ENCODE results near the gene GGNBP2. TPM values are rescaled to one million over a fixed set of nuclear protein-coding genes. Genes with fewer than 3 reads are reported as not detected.
A peak's percentile ranks its signal among the peaks of the same experiment; 100 is the strongest.

The GGNBP2 gene
- total RNA-seq, 1 experiment from 2014 or later, result 83.3 TPM

- DNase-seq (ENCODE audit: low spot score), result no peak
Observed at GRCh38 chr17:36514856-36515255, 29.9 kb upstream of the GGNBP2 start.

DNA sequence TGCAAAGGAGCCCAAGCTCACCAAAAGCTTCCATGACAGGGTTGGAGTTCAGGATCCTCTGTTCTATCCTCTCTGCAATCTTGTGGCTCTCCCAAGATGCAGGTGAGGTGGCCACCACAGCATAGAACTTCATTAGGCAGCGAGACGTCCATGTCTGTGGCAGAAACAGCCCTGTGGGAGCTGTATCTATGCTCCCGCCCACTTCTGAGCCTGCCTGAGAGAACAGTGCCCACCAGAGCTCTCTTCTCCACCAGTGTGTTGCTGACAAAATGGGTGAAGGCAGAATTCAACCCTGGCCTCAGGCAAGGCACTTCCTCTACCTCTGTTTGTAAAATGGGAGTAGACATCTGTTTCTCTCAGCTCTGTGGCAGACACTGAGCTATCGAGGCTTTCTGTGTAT, 28.9 kb upstream of the GGNBP2 start:
- DNase-seq (ENCODE audit: low spot score), result no peak

DNA sequence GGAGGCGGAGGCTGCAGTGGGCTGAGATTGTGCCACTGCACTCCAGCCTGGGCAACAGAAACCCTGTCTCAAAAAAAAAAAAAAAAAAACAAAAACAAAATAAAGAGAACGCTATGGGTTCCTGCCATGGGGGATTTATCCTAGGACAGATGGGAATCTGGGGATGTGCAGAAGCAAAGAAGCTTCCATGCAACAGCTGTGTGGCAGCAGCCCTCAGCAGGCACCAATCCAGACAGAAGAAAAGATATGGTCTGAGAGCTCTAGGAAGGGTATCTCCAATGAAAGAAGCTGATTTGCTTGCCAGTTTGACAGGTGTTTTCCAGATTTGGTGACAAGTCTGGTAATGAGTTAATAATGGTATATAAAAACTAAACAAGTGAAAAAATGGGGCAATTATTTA, 21.6 kb upstream of the GGNBP2 start:
- no peak for DNase-seq (ENCODE audit: low spot score)

GRCh38 chr17:36524428-36524876, 20.3 kb upstream of the GGNBP2 start:
- DNase-seq (ENCODE audit: low spot score), result peak; percentile 46

GRCh38 chr17:36525113-36525512, 19.6 kb upstream of the GGNBP2 start:
- DNase-seq (ENCODE audit: low spot score), result no peak

- no peak for DNase-seq (ENCODE audit: low spot score)
Observed at GRCh38 chr17:36525888-36526287, 18.8 kb upstream of the GGNBP2 start.

DNA sequence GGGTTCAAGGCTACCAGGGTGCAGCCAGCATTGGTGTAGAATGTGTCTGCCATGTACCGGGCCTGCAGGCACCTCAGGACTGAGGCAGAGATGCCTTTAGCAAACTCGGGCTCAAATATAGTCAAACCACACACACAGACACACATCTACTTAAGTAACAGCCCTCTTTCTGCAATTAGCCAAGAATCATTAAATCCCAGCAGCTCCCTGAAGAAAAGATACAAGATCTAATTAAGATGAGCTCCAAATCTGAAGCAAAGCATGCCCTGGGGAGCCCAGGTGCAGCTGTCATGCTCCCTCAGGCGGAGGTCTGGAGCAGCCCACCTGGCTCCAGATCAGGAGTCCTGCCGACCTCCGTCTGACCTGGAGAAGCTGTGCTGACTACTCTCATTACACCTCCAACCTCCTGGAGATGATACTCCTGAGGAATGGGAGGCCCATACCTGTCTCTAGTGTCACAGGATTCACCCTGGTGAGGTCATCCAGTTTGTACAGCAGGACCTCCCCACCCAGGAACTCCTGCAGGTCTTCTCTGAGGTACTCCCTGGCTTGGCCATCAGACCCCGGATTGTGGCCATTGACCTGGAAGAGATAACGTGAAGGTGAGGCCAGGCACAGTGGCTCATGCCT, 17.0 kb upstream of the GGNBP2 start:
- no peak for DNase-seq (ENCODE audit: low spot score)

DNA sequence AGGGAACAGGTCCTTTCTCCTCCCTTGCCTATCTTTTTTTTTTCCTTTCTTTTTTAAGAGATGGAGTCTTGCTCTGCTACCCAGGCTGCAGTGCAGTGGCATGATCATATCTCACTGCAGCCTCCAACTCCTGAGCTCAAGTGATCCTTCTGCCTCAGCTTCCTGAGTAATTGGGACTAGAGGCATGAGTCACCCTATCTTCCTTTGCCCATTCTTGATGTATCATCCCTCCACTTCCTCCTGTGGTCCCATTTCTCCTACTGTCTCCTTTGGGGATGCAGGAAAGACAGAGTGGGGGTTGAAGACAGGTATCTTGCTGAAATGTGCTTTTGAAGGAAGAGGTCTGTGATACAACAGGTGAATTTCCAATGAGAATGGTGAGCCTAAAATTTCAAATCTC, 15.6 kb upstream of the GGNBP2 start:
- DNase-seq (ENCODE audit: low spot score), result peak; percentile 80

- DNase-seq (ENCODE audit: low spot score), result no peak
Observed at GRCh38 chr17:36532435-36532975, 12.2 kb upstream of the GGNBP2 start.

GRCh38 chr17:36533935-36534839, 10.5 kb upstream of the GGNBP2 start:
- DNase-seq (ENCODE audit: low spot score), result peak; percentile 69

GRCh38 chr17:36534840-36535668, 9.7 kb upstream of the GGNBP2 start, which contains the start of the genes MYO19 and PIGW:
MYO19 (minus strand) TSS chr17:36534868; CDS start chr17:36532538, 2,330 bp downstream.
PIGW (plus strand) TSS chr17:36534987; CDS start chr17:36537102, 2,115 bp downstream.
- DNase-seq (ENCODE audit: low spot score), result peak; percentile 89

DNA sequence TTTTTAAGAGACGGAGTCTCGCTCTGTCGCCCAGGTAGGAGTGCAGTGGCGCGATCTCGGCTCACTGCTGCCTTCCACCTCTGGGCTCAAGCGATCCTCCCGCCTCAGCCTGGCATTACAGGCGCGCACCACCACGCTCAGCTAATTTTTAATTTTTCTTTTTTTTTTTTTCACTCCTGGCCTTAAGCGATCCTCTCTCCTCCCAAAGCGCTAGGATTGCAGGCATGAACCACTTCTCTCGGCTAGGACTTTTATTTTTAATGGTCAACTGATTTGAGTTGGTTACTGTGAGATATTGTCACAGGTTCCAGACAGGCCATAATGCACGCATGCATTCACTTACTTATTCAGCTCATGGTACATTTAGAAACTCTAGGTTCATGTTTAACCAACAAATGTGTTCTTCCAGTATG, 9.0 kb upstream of the GGNBP2 start:
- no peak for DNase-seq (ENCODE audit: low spot score)

- no peak for DNase-seq (ENCODE audit: low spot score)
Observed at GRCh38 chr17:36540696-36541095, 4.0 kb upstream of the GGNBP2 start.

- no peak for DNase-seq (ENCODE audit: low spot score)
Observed at GRCh38 chr17:36542755-36543154, 2.0 kb upstream of the GGNBP2 start.

DNA sequence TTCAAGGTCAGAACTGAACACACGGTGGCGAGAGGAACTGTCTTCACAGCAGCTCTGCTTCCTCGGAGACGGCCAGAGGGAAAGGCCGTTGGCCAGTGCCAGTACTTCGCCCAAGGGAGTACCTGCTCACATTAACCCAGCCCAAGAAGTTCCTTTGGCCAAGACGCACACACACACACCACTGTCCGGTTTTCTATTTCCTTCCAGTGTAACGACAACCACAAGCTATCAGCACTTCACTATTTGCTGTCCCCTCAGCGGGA, 744 bp upstream of the GGNBP2 start:
- DNase-seq (ENCODE audit: low spot score), result no peak

GRCh38 chr17:36545077-36545464, 352 bp downstream of the GGNBP2 start:
- DNase-seq (ENCODE audit: low spot score), result no peak

GRCh38 chr17:36545465-36546417, 1.0 kb downstream of the GGNBP2 start:
- DNase-seq (ENCODE audit: low spot score), result peak; percentile 95

- no peak for DNase-seq (ENCODE audit: low spot score)
Observed at GRCh38 chr17:36546418-36547093, 1.8 kb downstream of the GGNBP2 start.

DNA sequence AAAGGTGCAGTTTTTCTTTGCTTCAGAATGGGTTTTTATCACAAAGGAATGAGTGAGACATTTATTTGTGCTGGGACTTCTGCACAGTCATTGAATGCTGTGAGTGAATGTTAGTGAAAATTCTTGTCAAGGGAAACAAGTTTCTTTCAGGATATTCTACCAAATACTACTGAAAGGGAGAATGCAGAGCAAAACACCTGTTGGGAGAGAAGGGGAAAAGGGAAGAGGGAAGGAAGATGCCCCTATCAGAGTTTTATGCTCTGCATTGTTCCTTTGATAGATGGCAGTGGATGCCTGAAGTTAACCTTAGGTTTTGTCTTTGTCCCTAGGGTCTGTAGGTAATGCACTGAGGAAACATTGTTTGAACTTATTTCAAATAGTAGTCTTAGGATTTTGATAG, 3.1 kb downstream of the GGNBP2 start:
- DNase-seq (ENCODE audit: low spot score), result no peak
